ENCODE measurements around the gene RAB7A.

Gene RAB7A

DNA sequence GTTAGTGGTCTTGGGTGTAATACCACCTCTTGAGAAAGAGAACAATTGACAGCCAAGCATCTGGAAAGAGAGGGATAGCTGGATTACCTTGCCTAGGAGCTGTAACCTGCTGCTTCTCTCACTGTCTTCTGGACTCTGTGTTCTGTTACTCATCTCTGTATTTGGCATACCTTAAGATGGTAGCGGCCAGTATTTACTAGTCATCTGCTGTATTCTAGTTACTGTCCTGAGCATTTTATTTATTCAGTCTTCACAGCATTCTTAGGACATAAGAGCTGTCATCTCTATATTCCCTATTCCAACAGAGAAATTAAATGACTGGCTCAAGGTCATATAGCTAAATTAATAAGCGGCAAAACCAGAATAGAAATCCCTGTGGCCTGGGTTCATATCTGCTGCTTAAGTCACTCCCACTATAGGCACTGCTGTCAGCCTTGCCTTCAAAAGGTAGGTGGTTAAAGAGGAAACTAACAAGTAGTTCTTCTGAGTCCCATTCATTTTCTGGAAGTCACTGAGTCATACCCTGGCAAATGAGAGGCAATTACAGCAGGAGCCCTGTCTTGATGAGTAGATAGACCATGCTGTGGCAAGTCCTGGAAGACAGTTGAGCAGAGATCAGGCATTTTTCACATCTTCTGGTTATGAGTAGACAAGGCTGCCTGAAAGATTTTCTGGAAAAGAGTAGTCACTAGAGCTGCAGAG lies 68.2 kb downstream of the RAB7A start:
- no peak for DNase-seq

DNA sequence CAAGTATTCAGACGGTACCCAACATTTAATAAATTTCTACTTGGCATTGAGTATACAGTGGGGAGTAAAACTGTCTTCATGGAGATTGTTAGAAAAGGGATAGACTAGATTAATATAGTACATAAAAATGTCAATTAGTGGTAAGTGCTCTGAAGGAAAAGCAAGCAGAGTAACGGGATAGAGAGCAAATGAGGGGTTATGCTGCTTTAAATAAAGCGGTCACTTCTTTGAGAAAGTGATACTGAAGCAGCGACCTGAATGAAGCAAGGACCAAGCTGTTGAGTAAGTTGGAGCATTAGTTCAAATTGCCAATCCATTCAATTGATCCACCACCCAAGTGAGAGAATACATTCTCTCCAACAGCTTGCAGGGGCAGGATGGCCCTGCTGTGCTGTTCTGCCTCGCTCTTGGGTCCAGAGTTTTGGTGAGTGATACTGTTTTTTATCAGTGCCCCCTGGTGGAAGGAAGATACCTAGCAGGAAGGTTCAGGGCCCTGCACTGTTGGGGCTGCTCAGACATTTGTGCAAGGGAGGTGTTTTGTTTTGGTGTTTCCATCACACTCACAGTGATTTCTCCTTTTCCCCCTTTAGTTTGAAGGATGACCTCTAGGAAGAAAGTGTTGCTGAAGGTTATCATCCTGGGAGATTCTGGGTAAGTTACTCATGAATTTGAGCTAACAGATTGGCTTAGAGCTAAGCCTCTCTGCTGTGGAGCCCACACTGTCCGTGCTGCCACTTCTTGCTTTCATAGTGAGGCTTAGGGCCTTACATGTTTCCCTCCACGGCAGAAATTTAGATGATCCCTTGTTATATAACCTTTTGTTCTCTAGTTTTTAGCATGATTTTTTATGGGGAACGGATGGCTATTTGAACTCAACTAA lies 69.0 kb downstream of the RAB7A start:
- DNase-seq: peak; percentile 42

DNA sequence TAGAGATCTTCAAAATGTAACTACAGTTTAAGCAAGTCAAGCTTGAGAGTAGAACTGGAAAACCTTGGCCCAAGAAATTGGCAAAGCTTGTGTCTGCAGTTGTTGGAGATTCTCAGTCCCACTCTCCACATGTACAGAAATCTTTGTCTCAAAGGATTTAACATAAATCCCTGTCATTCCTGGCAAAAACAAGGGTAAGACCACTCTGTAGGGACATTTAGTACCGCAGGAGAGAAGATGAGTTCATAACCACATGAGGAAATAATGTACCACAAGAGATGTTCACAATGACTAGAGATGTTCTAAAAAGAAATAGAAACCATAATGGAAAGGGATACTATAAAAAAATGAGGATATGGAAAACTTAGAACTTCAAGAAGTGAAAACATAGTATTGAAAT lies 73.7 kb downstream of the RAB7A start:
- no peak for DNase-seq

DNA sequence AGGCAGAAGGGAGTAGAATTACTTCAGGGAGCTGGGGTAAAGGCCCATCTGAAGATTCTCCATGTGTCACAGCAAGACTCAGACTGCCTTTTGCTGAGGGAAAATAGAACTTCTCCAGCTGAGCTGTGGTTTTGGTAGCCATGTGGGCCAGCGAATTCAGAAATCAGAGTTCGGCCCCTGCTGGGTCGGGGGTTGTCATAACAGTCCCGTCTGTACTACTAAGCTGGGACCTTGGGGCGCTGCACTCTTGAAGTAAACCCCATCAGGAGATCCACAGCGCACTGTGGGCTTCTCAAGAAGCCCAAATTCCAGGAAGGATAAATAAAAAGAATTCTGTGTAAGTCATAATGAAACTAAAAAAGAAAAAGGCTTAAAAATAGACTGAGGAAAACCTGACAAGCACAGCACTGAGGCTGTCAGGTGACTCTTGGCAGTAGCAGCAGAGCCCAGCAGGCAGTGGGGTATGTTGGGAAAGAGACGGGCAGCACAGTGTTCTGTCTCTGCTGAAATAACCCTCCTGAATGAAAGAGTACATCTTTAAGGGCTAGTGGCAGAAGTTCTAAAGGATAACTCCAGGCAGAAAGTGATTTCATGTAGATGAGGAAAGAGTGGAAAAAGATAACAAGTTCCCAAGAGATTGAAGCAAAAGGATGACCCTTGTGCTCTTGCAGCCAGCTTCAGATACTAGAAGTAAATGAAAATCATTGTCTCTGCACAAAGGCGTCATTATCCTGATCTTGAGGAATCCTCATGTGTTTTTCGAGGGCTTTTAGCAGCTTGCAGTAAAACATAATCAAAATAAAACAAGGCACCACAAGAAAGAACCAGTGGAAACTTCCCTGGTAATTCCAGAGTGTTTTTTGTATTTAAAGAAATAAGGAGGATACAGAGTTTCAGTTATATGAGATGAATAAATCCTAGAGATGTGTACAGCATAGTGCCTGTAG lies 74.5 kb downstream of the RAB7A start:
- DNase-seq: no peak

DNA sequence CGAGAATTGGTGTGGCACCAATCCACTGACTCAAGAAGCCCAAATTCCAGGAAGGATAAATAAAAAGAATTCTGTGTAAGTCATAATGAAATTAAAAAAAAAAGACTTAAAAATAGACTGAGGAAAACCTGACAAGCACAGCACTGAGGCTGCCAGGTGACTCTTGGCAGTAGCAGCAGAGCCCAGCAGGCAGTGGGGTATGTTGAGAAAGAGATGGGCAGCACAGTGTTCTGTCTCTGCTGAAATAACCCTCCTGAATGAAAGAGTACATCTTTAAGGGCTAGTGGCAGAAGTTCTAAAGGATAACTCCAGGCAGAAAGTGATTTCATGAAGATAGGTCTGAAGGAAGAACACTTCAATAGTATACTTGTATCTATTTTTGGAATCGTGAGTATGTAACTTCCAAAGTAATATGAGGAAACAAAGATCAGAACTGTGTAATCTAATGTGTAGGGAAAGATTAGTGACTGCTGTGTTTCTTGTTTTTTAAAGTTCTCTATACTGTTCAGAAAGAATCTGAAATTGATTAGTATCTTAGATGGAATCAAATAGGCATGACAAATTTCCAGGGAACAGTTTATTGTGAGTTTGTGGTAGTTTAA lies 75.9 kb downstream of the RAB7A start:
- DNase-seq: no peak

DNA sequence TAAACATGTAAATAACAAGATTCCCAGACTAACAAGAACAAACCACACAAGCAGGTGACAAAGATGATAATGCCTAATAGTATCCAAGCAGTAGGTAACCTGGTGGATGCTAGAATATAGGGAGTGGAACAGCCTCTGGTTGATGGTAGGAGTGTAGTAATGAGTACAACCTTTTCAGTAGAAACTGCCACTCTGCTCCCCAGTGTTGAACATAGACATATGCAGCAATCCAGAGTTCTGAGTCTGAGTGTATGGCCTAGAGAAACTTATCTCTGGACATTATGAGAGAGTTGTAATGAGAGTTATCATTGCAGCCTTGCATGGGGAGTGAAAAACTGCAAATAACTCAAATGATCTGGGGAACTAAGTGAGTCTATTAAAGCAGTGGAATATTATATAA lies 77.3 kb downstream of the RAB7A start:
- DNase-seq: no peak

DNA sequence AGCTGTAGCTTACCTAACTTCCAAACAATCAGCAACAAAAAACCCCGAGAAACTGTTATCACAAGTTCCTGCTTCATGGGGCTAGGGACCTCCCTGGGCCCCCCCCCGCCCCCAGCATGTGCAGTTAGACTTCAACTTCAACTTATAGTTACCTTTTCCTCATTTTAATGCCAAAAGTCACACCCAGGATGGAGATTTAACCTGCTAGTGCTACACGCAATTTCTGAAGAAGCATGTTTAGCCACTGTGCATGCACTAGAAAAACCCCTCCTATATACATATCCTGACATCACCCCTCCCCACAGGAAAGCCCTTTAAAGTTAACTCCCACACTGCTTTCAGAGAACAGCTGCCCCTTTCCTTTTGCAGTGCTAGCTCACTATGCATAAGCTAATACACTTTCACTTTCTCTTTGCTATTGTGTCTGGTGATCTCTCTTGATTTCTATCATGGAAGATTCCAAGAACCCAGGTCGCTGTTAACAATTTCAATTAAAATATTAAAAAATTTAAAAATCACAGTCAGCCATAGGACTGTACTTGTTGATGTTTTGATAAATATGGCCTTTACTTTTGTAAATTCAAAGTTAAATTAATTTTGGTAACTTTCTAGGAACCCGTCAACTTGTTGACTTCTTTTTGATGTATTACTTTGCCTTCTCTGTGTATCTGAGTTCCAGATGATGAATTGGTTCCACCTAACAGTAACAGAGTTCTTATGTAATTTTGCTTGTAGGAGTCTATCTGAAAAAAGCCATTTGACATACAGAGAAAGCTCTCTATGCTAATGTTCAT lies 78.2 kb downstream of the RAB7A start:
- no peak for DNase-seq

DNA sequence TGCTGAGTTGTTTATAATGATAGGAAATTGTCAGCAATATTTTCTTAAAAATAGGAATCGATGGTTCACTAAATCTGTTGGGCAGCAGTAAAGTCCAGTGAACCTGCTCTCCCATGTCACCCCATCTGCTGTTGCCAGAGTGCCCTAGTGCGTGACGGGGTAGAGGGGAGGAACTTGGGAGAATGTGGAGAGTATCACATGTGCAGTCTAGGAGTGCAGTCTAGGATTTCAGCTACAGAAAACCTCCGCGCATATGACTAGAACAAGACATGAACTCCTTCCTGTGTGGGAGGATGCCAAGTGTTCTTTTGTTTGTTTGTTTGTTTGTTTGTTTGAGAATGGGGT lies 78.8 kb downstream of the RAB7A start:
- no peak for DNase-seq

DNA sequence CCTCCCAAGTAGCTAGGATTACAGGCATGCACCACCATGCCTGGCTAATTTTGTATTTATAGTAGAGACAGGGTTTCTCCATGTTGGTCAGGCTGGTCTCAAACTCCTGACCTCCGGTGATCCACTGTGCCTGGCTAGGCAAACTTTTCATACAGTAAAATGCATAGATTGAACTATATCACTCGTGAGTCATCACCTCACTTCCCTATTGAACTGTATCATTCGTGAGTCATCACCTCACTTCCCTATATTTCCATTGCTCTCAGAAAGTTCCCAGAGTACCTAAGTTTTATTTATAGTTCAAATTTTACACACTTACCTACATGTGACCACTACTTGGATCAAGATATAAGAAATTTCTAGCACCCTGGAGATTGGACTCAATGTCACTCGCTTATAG lies 79.8 kb downstream of the RAB7A start:
- no peak for DNase-seq

DNA sequence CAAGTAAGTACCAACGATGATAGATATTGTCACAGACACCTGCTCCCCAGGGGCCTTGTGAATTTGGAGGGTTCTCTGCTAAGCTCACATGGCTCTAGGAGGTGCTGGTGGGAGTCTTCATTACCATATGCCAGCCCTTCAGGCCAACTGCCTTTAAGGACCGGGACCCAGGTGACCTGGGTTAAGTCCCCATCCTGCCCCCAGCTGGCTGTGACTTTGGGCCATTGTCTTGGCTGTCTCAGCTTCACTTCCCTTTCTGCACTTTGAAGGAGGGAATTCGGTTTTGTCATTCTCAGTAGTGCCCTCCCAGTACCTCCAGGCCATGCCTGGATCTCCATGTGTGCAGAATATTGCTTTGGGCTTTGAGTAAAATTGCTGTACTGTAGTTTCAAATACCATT lies 80.6 kb downstream of the RAB7A start:
- DNase-seq: no peak

DNA sequence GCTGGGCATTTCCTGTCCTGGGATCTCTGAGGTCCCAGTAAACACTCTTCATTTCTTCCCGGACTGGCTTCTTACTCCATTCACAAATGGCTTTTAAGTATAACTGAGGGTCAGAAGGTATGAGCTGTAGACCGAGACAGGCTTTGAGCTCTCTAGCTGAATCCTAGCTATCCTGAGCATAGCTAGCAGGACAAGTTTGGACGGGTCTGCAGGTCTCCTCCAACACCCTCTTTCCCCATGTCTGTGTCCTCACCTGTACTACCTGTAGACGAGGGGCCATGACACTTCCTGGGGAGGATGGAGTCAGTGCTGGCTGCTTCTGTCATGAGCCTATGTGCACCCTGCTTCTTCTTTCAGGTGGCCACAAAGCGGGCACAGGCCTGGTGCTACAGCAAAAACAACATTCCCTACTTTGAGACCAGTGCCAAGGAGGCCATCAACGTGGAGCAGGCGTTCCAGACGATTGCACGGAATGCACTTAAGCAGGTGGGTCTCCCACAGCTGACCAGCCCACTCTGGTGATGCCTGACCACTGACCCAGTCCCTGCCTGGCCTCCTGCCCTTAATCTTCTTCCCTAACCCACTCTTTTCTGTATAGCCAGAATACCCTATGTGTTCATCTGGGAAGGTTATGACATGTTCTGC lies 81.3 kb downstream of the RAB7A start:
- DNase-seq: no peak

DNA sequence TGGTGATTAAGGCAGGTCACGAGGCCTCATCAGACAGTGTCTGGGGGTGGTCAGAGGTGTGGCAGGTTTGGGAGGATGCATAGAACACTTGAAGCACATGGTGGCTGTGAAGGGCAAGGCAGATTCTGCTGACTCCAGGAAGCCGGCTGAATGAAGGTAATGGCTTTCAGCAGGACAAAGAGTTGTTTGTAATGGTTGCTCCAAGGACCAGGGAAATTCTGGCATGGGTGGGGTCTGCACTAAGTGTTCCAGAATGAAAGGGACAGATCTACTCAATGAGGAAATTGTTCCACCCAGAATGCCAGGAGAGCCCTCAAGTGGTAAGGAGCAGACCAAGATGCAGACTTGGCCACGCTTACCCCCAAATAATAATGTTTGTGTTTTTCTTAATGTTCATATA lies 82.7 kb downstream of the RAB7A start:
- no peak for DNase-seq

DNA sequence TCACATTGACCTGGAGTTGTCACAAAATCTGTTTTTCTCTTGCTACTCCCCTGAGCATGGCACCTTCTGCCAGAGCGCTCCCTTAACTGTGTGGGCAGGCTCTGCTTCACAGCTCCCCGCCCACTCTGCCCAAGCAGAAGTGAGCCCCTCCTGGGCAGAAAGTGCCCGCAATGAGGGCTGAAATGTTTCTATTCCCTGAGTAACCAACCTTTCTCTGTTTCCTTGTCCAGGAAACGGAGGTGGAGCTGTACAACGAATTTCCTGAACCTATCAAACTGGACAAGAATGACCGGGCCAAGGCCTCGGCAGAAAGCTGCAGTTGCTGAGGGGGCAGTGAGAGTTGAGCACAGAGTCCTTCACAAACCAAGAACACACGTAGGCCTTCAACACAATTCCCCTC lies 87.1 kb downstream of the RAB7A start:
- DNase-seq: no peak

DNA sequence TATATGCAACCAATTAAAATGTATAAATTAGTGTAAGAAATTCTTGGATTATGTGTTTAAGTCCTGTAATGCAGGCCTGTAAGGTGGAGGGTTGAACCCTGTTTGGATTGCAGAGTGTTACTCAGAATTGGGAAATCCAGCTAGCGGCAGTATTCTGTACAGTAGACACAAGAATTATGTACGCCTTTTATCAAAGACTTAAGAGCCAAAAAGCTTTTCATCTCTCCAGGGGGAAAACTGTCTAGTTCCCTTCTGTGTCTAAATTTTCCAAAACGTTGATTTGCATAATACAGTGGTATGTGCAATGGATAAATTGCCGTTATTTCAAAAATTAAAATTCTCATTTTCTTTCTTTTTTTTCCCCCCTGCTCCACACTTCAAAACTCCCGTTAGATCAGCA lies 88.1 kb downstream of the RAB7A start:
- DNase-seq: no peak

DNA sequence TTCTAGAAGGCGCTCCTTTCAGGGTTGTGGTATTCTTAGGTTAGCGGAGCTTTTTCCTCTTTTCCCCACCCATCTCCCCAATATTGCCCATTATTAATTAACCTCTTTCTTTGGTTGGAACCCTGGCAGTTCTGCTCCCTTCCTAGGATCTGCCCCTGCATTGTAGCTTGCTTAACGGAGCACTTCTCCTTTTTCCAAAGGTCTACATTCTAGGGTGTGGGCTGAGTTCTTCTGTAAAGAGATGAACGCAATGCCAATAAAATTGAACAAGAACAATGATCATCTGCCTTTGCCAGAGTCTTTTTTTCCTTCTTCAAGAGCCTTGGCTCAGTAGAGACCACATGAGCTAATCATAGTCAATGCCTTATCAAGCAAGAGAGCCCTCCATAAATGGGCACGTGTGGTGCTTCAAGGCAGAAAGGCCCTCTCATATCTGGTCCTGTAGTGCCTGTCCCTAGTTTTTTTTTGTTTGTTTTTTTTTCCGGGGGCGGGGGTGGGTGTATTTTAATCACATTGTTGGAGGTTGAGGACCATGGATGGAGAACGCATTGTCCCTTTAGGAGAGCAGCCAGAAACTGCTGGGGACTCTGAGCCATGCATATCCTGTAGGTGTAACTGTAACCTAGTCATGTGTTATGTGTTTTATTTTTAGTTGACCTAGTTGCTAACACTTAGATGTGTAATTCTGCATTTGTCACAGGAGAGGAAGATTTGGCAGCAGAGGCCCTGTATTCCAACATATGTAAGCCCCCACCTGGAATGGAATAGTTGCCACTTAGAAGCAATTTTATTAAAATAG lies 88.7 kb downstream of the RAB7A start:
- DNase-seq: no peak

DNA sequence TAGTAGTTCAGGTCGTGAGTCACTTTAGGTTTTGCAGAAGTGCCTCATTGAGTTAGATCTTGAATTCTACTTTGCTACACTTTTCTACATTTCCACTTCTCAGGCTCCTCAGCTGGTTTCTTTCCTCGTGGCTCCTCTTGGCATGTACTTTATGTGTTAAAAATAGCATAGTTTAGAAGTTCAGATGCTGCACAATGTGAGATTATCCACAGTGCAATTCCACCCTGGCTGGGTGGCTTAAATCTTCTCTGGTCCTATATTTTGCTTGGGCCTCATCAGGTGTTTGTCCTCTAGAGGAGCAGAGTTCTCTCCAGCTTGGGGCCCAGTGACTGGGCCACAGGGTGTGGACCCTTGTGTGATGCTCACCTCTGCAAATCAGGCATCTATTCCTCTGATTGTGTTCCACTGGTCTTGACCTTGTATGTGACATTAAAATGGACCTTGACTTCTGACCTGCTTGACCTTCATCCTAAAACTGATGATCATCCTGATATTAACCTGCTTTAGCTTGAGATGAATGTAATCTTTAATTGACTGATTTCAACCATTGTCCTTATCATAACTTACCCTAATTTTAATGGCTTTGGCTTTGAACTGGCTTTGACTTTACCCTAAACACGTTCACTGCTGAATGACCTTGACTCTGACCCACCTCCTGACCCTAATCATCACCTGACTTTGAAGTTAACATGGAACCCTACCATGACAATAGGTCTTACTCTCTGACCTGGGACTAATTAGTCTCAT lies 89.5 kb downstream of the RAB7A start:
- no peak for DNase-seq

DNA sequence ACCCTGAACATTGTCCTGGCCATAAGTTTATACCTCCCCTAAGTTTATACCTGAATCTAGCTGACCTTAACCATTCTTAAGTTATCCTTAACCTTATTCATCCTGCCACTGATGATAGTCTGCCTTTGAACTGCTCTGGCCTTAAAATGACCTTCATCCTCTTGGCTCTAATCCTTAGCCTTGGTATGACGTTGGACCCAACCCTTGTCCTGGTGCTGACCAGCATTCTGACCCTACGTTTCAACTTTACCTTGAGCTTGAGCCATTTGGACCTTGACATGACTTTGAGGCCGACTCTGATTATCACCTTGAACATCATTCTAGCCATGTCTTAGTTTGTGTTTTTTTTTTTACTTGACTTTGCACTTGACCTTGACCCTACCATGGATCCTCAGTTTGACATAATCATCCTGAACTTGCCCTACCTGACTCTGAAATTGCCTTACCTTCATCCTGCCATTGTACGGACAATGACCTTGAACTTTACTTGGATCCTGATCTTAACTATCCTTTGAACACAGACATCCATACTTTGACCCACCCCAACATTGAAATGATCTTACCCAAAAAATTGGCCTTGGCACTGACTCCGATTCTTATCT lies 92.3 kb downstream of the RAB7A start:
- DNase-seq: no peak

DNA sequence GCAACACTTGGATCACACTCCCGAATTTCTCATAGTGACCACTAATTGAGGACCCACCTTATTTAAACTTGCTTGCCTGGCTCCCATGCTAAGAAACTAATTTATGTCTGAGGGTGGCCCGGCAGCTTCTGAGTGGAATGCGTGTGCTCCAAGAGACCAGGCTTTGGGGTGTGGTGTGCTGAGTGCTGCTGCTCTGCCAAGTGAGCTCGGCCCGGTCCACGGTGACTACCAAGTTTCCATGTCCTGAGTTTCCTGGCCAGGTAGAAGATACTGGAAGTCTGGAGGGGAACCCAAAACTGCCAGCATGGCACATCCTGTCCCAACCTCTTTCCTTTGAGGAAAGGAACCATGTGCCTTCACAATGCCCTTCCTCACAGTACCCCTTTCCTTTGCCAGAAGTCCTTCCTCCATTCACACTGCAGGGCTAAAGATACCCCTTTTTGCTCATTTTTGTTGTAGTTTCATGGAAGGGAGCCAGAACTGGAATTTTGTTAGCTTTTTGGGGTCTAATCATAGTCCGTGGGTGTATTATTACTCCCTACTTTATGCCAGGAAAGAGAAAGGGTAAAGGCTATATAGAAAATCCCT lies 94.4 kb downstream of the RAB7A start:
- DNase-seq: no peak

DNA sequence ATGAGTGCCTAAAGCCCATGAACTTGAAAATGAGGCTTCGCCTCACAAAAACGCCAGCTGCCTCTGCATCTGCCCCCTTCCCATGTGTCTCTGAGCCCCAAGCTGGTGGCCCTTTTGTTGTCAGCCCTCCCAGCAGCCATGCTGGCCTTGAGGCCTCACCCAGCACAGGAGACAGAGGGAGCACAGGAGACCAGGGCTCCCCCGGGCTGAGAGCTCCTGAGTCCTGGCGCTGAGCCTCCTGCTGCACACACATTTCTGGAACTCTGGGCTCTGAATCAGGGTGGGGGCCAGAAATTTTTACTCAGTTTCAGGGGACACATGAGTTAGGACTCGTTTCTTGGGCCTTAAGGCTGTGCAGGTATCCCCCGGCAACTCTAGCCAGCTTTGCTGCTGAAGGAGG lies 97.0 kb downstream of the RAB7A start:
- no peak for DNase-seq
